ENCODE data around the gene FGF14. TPM values are rescaled to one million over a fixed set of nuclear protein-coding genes. Genes with fewer than 3 reads are reported as not detected.

The FGF14 gene
- total RNA-seq, 3 donors from 2014 or later (not counting 1 experiment from before 2014, with no cell fraction given) = not detected

DNA sequence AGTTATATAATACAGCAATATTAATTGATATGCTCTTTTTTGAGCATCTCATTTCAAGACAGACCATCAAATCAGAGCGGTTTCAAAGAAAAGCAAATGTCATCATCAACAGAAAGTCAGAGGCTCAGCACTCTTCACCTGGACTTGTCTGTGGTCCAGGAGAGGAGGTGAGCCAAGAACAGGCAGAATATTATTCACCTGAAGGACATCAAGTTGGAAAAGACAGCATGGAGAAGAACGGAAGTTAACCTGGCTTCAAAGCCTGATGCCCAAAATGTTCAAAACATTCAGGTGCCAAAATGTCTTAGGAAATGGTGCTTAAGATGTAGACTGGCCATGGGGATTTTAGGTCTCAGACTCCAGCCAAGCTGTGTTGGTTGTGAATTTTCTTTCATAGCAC is 40.7 kb downstream of the FGF14 start:
- Histone ChIP-seq H3K36me3 (ENCODE audit: control insufficient read depth, insufficient read depth, low read length) (no peaks in the 10 kb centered on the region), H3K27me3 (ENCODE audit: control insufficient read depth, insufficient read depth, low read length) (no peaks in the 10 kb centered on the region), H3K4me3 (ENCODE audit: low read length) (no peak overlapping the region), H3K9me3 (ENCODE audit: control insufficient read depth, insufficient read depth, low read length) (no peaks in the 10 kb centered on the region), H3K4me1 (ENCODE audit: control insufficient read depth, insufficient read depth, low read length) (no peaks in the 10 kb centered on the region), H3K27ac (ENCODE audit: low read length) (no peak overlapping the region)
- Mint-ChIP-seq H3K4me1 (no peaks in the 10 kb centered on the region), H3K27me3 (ENCODE audit: low read depth in 2 of 2) (peaks cover 0 to 6% of the 10 kb centered on the region in 2 donors), H3K4me3 (no peak overlapping the region), H3K9me3 (no peaks in the 10 kb centered on the region), H3K36me3 (no peaks in the 10 kb centered on the region), H3K27ac (no peak overlapping the region)
- intact Hi-C loops (cut with micrococcal nuclease) = no loop called here
- DNase-seq (no peak), ATAC-seq (no peak)
- TF ChIP-seq, protein P1, sequence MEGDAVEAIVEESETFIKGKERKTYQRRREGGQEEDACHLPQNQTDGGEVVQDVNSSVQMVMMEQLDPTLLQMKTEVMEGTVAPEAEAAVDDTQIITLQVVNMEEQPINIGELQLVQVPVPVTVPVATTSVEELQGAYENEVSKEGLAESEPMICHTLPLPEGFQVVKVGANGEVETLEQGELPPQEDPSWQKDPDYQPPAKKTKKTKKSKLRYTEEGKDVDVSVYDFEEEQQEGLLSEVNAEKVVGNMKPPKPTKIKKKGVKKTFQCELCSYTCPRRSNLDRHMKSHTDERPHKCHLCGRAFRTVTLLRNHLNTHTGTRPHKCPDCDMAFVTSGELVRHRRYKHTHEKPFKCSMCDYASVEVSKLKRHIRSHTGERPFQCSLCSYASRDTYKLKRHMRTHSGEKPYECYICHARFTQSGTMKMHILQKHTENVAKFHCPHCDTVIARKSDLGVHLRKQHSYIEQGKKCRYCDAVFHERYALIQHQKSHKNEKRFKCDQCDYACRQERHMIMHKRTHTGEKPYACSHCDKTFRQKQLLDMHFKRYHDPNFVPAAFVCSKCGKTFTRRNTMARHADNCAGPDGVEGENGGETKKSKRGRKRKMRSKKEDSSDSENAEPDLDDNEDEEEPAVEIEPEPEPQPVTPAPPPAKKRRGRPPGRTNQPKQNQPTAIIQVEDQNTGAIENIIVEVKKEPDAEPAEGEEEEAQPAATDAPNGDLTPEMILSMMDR (IDR thresholded peaks at IDR 0.05) = no peak
- 85% methylated on average over 2 of the region's 2 CpGs for WGBS (ENCODE audit: insufficient coverage)

DNA sequence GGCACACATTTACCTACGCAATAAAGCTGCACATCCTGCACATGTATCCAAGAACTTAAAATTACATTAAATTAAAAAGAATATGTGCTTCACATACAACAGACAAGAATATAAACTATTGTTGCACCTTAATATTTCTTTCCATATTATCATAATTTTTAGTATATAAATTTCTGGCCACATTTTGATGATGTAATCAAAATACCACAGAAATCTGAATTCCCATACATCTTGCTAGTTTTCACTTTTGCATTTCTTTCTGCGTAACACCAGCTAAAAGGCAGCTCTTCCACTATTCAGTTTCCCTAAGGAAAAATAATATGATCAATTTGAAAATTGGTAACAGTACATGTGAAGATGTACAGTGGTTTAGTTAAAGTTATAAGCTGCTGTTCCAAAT is 42.6 kb downstream of the FGF14 start:
- H3K9me3 Mint-ChIP-seq = no peaks in the 10 kb centered on the region
- H3K36me3 Mint-ChIP-seq = no peaks in the 10 kb centered on the region
- H3K27ac Mint-ChIP-seq = no peak overlapping the region
- Histone ChIP-seq H3K27ac (ENCODE audit: low read length) (no peak overlapping the region), H3K36me3 (ENCODE audit: control insufficient read depth, insufficient read depth, low read length) (no peaks in the 10 kb centered on the region), H3K27me3 (ENCODE audit: control insufficient read depth, insufficient read depth, low read length) (no peaks in the 10 kb centered on the region), H3K9me3 (ENCODE audit: control insufficient read depth, insufficient read depth, low read length) (no peaks in the 10 kb centered on the region), H3K4me1 (ENCODE audit: control insufficient read depth, insufficient read depth, low read length) (no peaks in the 10 kb centered on the region), H3K4me3 (ENCODE audit: low read length) (no peak overlapping the region)
- ATAC-seq (no peak), DNase-seq (no peak)
- no peak overlapping the region for H3K4me3 Mint-ChIP-seq
- TF ChIP-seq, protein P1 (IDR thresholded peaks at IDR 0.05) = no peak
- H3K4me1 Mint-ChIP-seq = no peaks in the 10 kb centered on the region
- intact Hi-C loops (cut with micrococcal nuclease) = no loop called here
- H3K27me3 Mint-ChIP-seq (ENCODE audit: low read depth in 2 of 2) = no peaks in the 10 kb centered on the region
- WGBS (ENCODE audit: insufficient coverage) = no CpG with 5 or more reads among the region's 2 CpGs

DNA sequence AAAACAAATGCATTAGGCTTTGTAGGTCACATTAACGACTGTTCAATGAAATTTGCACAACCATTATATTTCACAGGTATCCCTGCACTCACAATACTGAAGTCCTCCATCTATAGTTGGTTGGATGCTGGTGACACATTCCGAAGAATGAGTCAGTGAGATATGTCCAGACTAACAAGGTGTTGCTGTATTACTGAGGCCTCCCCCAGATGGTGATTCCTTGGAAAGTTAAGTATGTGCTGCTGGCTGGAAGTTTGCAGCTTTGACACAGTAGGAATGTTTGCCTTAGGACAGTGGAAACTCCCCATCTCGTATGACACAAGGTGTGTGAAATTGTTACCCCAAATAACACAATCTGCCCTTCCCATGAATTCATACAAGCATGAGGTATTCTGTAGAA is 46.6 kb downstream of the FGF14 start:
- intact Hi-C loops (cut with micrococcal nuclease) = no loop called here
- no peak overlapping the region for H3K27ac ChIP-seq (ENCODE audit: low read length)

DNA sequence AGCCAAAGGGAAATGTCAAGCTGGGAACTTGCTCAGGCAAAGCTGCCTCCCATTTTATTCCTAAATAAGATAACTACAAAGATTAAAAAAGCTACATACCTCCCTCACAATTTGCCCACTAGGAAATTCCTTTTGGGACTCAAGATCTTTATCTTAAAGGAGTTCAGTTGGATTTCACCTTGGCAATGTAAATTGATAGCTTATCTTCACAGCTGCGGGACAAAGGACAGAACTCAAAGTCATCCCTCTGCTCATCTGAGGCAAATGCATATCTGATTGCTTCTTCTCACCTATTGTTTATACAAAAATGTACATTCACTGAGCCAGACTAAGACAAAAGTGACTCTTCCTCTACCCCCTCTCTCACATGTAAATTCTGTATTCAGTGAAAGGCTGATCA is 47.8 kb downstream of the FGF14 start:
- WGBS (ENCODE audit: insufficient coverage) = 70% methylated on average over 1 of the region's 1 CpG
- H3K36me3 Mint-ChIP-seq = no peaks in the 10 kb centered on the region
- intact Hi-C loops (cut with micrococcal nuclease) = no loop called here
- Histone ChIP-seq H3K27ac (ENCODE audit: low read length) (no peak overlapping the region), H3K4me3 (ENCODE audit: low read length) (no peak overlapping the region), H3K36me3 (ENCODE audit: control insufficient read depth, insufficient read depth, low read length) (no peaks in the 10 kb centered on the region), H3K9me3 (ENCODE audit: control insufficient read depth, insufficient read depth, low read length) (no peaks in the 10 kb centered on the region), H3K27me3 (ENCODE audit: control insufficient read depth, insufficient read depth, low read length) (no peaks in the 10 kb centered on the region), H3K4me1 (ENCODE audit: control insufficient read depth, insufficient read depth, low read length) (no peaks in the 10 kb centered on the region)
- peaks cover 0 to 2% of the 10 kb centered on the region in 2 donors for H3K9me3 Mint-ChIP-seq
- H3K27me3 Mint-ChIP-seq (ENCODE audit: low read depth in 2 of 2) = no peaks in the 10 kb centered on the region
- TF ChIP-seq, protein P1 (IDR thresholded peaks at IDR 0.05) = no peak
- no peak for DNase-seq
- H3K27ac Mint-ChIP-seq = no peak overlapping the region
- no peaks in the 10 kb centered on the region for H3K4me1 Mint-ChIP-seq
- ATAC-seq = no peak
- no peak overlapping the region for H3K4me3 Mint-ChIP-seq

More for the DNA sequence above, 46.6 kb downstream of the FGF14 start:
- Histone ChIP-seq H3K4me3 (ENCODE audit: low read length) (no peak overlapping the region), H3K36me3 (ENCODE audit: control insufficient read depth, insufficient read depth, low read length) (no peaks in the 10 kb centered on the region), H3K4me1 (ENCODE audit: control insufficient read depth, insufficient read depth, low read length) (no peaks in the 10 kb centered on the region), H3K9me3 (ENCODE audit: control insufficient read depth, insufficient read depth, low read length) (no peaks in the 10 kb centered on the region), H3K27me3 (ENCODE audit: control insufficient read depth, insufficient read depth, low read length) (no peaks in the 10 kb centered on the region)
- Mint-ChIP-seq H3K36me3 (no peaks in the 10 kb centered on the region), H3K9me3 (peaks cover 0 to 2% of the 10 kb centered on the region in 2 donors), H3K4me1 (no peaks in the 10 kb centered on the region), H3K4me3 (no peak overlapping the region), H3K27me3 (ENCODE audit: low read depth in 2 of 2) (no peaks in the 10 kb centered on the region), H3K27ac (no peak overlapping the region)
- TF ChIP-seq, protein P1 (IDR thresholded peaks at IDR 0.05) = no peak
- DNase-seq = no peak
- ATAC-seq = no peak
- 80% methylated on average over 2 of the region's 3 CpGs for WGBS (ENCODE audit: insufficient coverage)

Measured in natural killer cell (primary cell).